Activated CD8-positive, alpha-beta memory T cell treated with anti-CD3 and anti-CD28 coated beads, Interleukin-2, amount 50 U/mL, for 48 hours (primary cell): Measurements from ENCODE around the gene GDNF.

ENCODE experiments used
- DNase-seq: peaks from one replicate; pipeline ENCODE4 v3.0.0-alpha.2; 2020

The GDNF gene

DNA sequence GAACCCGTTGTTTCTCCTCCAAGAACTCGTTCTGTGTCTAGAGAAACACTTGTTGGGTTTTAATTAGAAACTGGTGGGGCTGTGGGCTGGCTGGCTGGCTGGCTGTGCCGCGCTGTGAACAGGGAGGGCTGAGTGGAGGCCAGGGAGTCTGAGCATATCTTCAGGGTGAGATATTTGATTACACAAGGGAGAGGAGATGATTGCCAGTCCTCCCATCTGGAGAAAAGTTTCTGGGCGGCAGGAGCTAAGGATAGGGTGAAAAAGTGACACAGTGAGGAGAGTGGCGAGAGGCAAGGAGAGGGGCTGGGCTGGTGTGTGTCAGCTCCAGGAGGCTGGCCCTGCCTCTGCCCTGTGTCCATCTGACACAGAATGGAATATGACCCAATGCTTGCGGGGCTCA lies 63.0 kb downstream of the GDNF start:
- no peak for DNase-seq

DNA sequence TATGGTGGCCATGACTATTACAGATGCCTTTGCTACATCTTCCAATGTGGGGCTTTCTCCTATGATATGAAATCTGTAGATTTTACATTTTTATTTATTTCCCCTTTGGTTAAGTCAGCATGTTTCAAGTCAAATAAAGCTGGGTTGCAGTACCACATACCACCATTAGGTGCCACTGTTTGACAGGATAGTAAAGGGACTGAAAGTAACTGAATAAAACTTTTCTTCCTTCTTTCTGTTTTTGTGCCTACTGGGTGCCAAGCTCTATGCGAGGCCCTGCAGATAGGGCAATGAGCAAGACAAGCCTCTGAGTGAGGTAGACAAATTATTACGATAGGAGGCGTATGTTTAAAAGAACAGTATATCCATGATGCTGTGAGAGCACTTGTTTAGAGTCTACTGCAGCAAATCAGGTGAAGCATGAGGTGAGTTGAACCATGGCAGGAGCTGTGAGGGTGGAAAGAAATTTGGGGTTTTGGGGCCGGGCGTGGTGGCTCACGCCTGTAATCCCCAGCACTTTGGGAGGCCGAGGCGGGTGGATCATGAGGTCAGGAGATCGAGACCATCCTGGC lies 64.8 kb downstream of the GDNF start:
- peak; percentile 65 for DNase-seq

GRCh38 chr5:37773809-37774208 lies 66.0 kb downstream of the GDNF start:
- DNase-seq: no peak

GRCh38 chr5:37772255-37772654 lies 67.6 kb downstream of the GDNF start:
- no peak for DNase-seq

DNA sequence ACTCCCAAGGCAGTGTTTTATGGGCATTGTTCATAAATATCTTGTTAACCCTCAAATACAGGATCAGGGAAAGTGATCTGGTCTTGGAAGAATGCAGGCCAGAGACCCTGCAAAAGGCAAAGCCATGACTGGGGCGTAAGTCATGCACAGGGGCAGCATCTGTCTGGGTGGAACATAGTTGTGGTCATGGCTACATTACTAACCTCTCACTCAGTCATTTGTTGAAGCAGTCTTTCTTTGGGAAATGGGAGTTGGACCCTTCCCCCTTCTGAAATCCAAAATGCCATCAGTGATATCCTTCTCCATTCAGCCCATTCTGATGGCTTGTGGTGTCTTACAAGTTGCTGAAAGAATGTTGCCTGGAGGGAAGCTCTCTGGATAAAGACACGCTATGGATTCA lies 68.1 kb downstream of the GDNF start:
- no peak for DNase-seq

DNA sequence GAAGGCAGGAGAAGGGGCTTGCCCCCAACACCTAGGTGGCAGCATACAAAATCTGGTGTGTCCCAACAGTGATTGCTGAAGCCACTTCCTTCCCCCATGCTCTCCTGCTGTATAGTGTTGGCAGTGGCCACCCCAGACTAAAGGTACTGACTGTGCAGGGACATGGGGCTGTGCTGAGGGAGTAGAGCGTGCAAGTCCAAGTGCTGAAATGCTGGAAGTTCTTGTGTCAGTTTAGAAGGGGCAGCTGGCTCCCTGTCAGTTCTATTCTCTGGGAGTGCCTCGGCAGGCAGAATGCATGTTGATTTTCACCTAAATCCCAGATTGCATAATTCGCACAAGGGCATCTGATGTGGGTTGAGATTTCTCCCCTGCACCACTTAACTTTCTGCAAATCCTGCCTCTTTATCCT lies 68.6 kb downstream of the GDNF start:
- no peak for DNase-seq

- no peak for DNase-seq
Measured at GRCh38 chr5:37770786-37771185, 69.1 kb downstream of the GDNF start.

GRCh38 chr5:37769840-37770239 lies 70.0 kb downstream of the GDNF start:
- no peak for DNase-seq

DNA sequence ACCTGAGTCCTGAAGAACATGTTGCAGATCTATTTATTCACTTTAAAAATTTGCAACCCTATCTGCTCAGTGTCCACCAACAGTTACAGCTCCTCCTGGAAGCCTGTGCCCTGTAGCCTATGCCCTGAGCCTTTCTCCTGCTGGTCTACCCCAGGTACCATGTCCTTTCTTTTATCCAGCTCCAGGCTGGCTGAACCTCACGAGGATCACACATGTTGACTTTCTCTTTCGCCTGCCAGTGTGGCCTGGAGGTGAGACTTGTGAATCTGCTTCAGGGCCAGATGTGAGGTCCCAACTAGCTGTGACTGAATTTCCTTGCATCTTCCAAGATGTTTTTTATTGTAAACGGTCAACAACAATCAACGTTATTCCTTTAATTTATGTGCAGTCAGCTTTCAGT lies 70.7 kb downstream of the GDNF start:
- no peak for DNase-seq

GRCh38 chr5:37768371-37768770 lies 71.5 kb downstream of the GDNF start:
- no peak for DNase-seq

- no peak for DNase-seq
Measured at GRCh38 chr5:37767961-37768360, 71.9 kb downstream of the GDNF start.

- DNase-seq: no peak
Measured at GRCh38 chr5:37767251-37767650, 72.6 kb downstream of the GDNF start.
